H1 (cell line): ENCODE results near the gene MAP4K4. TPM values are rescaled to one million over a fixed set of nuclear protein-coding genes. Genes with fewer than 3 reads are reported as not detected.

Source experiments
- CTCF ChIA-PET: fragments of 300-600 bp; sonication (Branson Sonifier 250); formaldehyde crosslinking; loops from one replicate; lab custom pipeline; 2021; ENCODE audit not compliant: partially characterized antibody; lab: Charles Lee
- POLR2A ChIA-PET: fragments of 300-600 bp; sonication (Branson Sonifier 250); formaldehyde crosslinking; loops from one replicate; lab custom pipeline; 2021; ENCODE audit warnings: inconsistent platforms; ENCODE audit not compliant: partially characterized antibody; lab: Charles Lee
- DNase-seq, 2 experiments: peaks; one replicate each; pipeline versions ENCODE4 v3.0.0 to v3.0.0-alpha.2; 2010 to 2022; ENCODE audit warnings: low spot score in 2 of 2, low read depth in 1 of 2, mixed read lengths in 1 of 2
- FAIRE-seq: peaks from 2 replicates; lab custom pipeline; 2011; peaks lifted over from hg19 to GRCh38; lab: Jason Lieb, UNC
- H2AFZ ChIP-seq: 2 replicates; pipeline ENCODE4 v1.8.1; 2012; ENCODE audit warnings: low read length, inconsistent platforms
- H2AK5ac ChIP-seq: 2 replicates; pipeline ENCODE4 v1.6.1; 2013; ENCODE audit warnings: low read depth, low read length
- H2BK120ac ChIP-seq: replicated peaks from 2 replicates; pipeline ENCODE3; 2013; ENCODE audit warnings: low read depth, low read length, inconsistent platforms
- H2BK12ac ChIP-seq: 2 replicates; pipeline ENCODE4 v1.6.1; 2013; ENCODE audit warnings: low read depth, low read length
- H2BK15ac ChIP-seq: 2 replicates; pipeline ENCODE4 v1.6.1; 2013; ENCODE audit warnings: low read length
- H2BK20ac ChIP-seq: 2 replicates; pipeline ENCODE4 v1.6.1; 2013; ENCODE audit warnings: low read length
- H2BK5ac ChIP-seq: 2 replicates; pipeline ENCODE4 v1.6.1; 2013; ENCODE audit warnings: low read depth, low read length
- H3K14ac ChIP-seq: 2 replicates; pipeline ENCODE4 v1.6.1; 2013; ENCODE audit warnings: inconsistent platforms; ENCODE audit not compliant: insufficient read length
- H3K18ac ChIP-seq: 2 replicates; pipeline ENCODE4 v1.6.1; 2013; ENCODE audit warnings: low read length; ENCODE audit errors: extremely low read depth
- H3K23ac ChIP-seq: 2 replicates; pipeline ENCODE4 v1.6.1; 2013; ENCODE audit warnings: inconsistent platforms; ENCODE audit not compliant: insufficient read length
- H3K23me2 ChIP-seq: 2 replicates; pipeline ENCODE4 v1.6.1; 2013; ENCODE audit warnings: low read depth, low read length
- H3K27ac ChIP-seq: 2 replicates; pipeline ENCODE4 v1.6.1; 2011; ENCODE audit warnings: low read depth, low read length, inconsistent platforms
- H3K27me3 ChIP-seq, 4 experiments: replicated peaks in 1 of 4; 1 replicate in 1 of 4; 2 replicates in 3 of 4; pipeline versions ENCODE4 v1.6.1 to v1.8.1; 2011 to 2013; ENCODE audit warnings: low read length in 3 of 4, mild to moderate bottlenecking in 3 of 4, inconsistent platforms in 2 of 4, mixed read lengths in 2 of 4, moderate library complexity in 1 of 4; ENCODE audit not compliant: control insufficient read depth in 3 of 4, insufficient read depth in 3 of 4; ENCODE audit errors: extremely low read depth in 1 of 4
- H3K36me3 ChIP-seq, 4 experiments: 2 replicates each; pipeline versions ENCODE4 v1.6.1 to v1.8.1; 2011 to 2013; ENCODE audit warnings: mild to moderate bottlenecking in 4 of 4, low read length in 3 of 4, moderate library complexity in 2 of 4, control low read depth in 1 of 4, inconsistent platforms in 1 of 4; ENCODE audit not compliant: insufficient read depth in 4 of 4, control insufficient read depth in 2 of 4
- H3K4ac ChIP-seq: replicated peaks from 2 replicates; pipeline ENCODE3; 2013; ENCODE audit warnings: low read length, low read depth, mixed read lengths, inconsistent platforms; ENCODE audit not compliant: insufficient read length
- H3K4me1 ChIP-seq, 4 experiments: replicated peaks in 1 of 4; 1 replicate in 1 of 4; 2 replicates in 3 of 4; pipeline versions ENCODE4 v1.6.1 to v1.8.1; 2011 to 2013; ENCODE audit warnings: low read length in 3 of 4, inconsistent platforms in 2 of 4, mixed read lengths in 1 of 4; ENCODE audit not compliant: insufficient read depth in 4 of 4, control insufficient read depth in 3 of 4
- H3K4me2 ChIP-seq, 2 experiments: 2 replicates each; pipeline versions ENCODE4 v1.6.1 to v1.8.1; 2011 to 2013; ENCODE audit warnings: low read depth in 2 of 2, low read length in 2 of 2, control low read depth in 1 of 2, inconsistent platforms in 1 of 2, mild to moderate bottlenecking in 1 of 2; ENCODE audit not compliant: insufficient read depth in 1 of 2
- H3K4me3 ChIP-seq, 4 experiments: fragments of 200-600, 300-600 bp in 1 of 4; sonication (generic), shearing (Covaris generic), sonication (Bioruptor Twin) in 1 of 4; 2 replicates each; pipeline versions ENCODE4 v1.5.1 to v1.8.1; 2011 to 2016; ENCODE audit warnings: low read length in 4 of 4, low read depth in 3 of 4, control low read depth in 2 of 4, inconsistent platforms in 2 of 4, mild to moderate bottlenecking in 2 of 4, mixed read lengths in 1 of 4, moderate library complexity in 1 of 4; ENCODE audit not compliant: insufficient read depth in 2 of 4; ENCODE audit errors: extremely low read depth in 1 of 4
- H3K56ac ChIP-seq: replicated peaks from 2 replicates; pipeline ENCODE3; 2013; ENCODE audit warnings: low read depth, mild to moderate bottlenecking, mixed read lengths, low read length, inconsistent platforms; ENCODE audit not compliant: insufficient read length
- H3K79me1 ChIP-seq: 2 replicates; pipeline ENCODE4 v1.6.1; 2013; ENCODE audit warnings: low read depth, low read length, control low read depth
- H3K79me2 ChIP-seq, 2 experiments: 2 replicates each; pipeline versions ENCODE4 v1.6.1 to v1.8.1; 2012 to 2013; ENCODE audit warnings: low read length in 2 of 2, mild to moderate bottlenecking in 2 of 2, inconsistent platforms in 1 of 2; ENCODE audit not compliant: insufficient read depth in 2 of 2, control insufficient read depth in 1 of 2
- H3K9ac ChIP-seq, 4 experiments: replicated peaks in 1 of 4; 1 replicate in 1 of 4; 2 replicates in 3 of 4; pipeline versions ENCODE4 v1.6.1 to v1.8.1; 2011 to 2013; ENCODE audit warnings: low read depth in 3 of 4, low read length in 3 of 4, control low read depth in 2 of 4, mild to moderate bottlenecking in 2 of 4, moderate library complexity in 2 of 4, inconsistent platforms in 1 of 4; ENCODE audit errors: extremely low read depth in 1 of 4
- H3K9me3 ChIP-seq, 2 experiments: 2 replicates each; pipeline versions ENCODE4 v1.6.1 to v1.8.1; 2012 to 2013; ENCODE audit warnings: mild to moderate bottlenecking in 2 of 2, moderate library complexity in 2 of 2, control low read depth in 1 of 2, inconsistent platforms in 1 of 2, low read depth in 1 of 2, low read length in 1 of 2, mixed read lengths in 1 of 2; ENCODE audit not compliant: insufficient read depth in 2 of 2
- H4K20me1 ChIP-seq, 2 experiments: replicated peaks in 1 of 2; 2 replicates each; pipeline versions ENCODE3 to v1.8.1; 2011 to 2013; ENCODE audit warnings: inconsistent platforms in 2 of 2, low read length in 2 of 2, mild to moderate bottlenecking in 1 of 2; ENCODE audit not compliant: insufficient read depth in 2 of 2, control insufficient read depth in 1 of 2
- H4K5ac ChIP-seq: 2 replicates; pipeline ENCODE4 v1.6.1; 2013; ENCODE audit warnings: low read length, low read depth, mixed read lengths, inconsistent platforms; ENCODE audit not compliant: insufficient read length
- H4K8ac ChIP-seq: 2 replicates; pipeline ENCODE4 v1.8.0; 2013; ENCODE audit warnings: mild to moderate bottlenecking, moderate library complexity, low read length, inconsistent platforms; ENCODE audit not compliant: insufficient read depth; ENCODE audit errors: extremely low read depth
- H4K91ac ChIP-seq: replicated peaks from 2 replicates; pipeline ENCODE3; 2013; ENCODE audit warnings: low read length, mixed read lengths, inconsistent platforms; ENCODE audit not compliant: insufficient read length
- BRCA1 ChIP-seq: IDR thresholded peaks from 2 replicates; pipeline ENCODE4 v1.6.1; 2012; ENCODE audit warnings: low read depth, low read length, improper control_type of control experiment
- CTBP2 ChIP-seq: IDR thresholded peaks from 2 replicates; pipeline ENCODE4 v1.7.0; 2011; ENCODE audit warnings: borderline replicate concordance, mild to moderate bottlenecking, moderate library complexity, mixed read lengths, low read length; ENCODE audit not compliant: insufficient read depth, insufficient read length
- EZH2 ChIP-seq: fragments of 200-600 bp; sonication (generic); IDR thresholded peaks from 2 replicates; pipeline ENCODE4 v1.7.1; 2012; ENCODE audit warnings: low read depth, mild to moderate bottlenecking, moderate library complexity, low read length, inconsistent platforms; ENCODE audit not compliant: severe bottlenecking
- GTF2F1 ChIP-seq: IDR thresholded peaks from 2 replicates; pipeline ENCODE4 v1.6.1; 2012; ENCODE audit warnings: low read depth, low read length, improper control_type of control experiment, borderline replicate concordance
- KDM5A ChIP-seq: fragments of 200-600 bp; IDR thresholded peaks from 2 replicates; pipeline ENCODE4 v1.7.1; 2012; ENCODE audit warnings: mild to moderate bottlenecking, low read length, inconsistent platforms, mixed read lengths
- POLR2A ChIP-seq, 2 experiments: IDR thresholded peaks; 1 replicate in 1 of 2; 2 replicates in 1 of 2; pipeline ENCODE4 v1.6.1; 2011; ENCODE audit warnings: low read depth in 2 of 2, low read length in 2 of 2, mild to moderate bottlenecking in 2 of 2; ENCODE audit errors: control extremely low read depth in 1 of 2
- POLR2AphosphoS5 ChIP-seq: IDR thresholded peaks from 2 replicates; pipeline ENCODE4 v1.6.1; 2011; ENCODE audit warnings: low read depth, low read length
- RAD21 ChIP-seq, 2 experiments: IDR thresholded peaks in 1 of 2; conservative IDR thresholded peaks in 1 of 2; 2 replicates each; pipeline ENCODE4 v1.6.1; 2011; ENCODE audit warnings: low read depth in 2 of 2, low read length in 2 of 2, improper control_type of control experiment in 1 of 2, inconsistent platforms in 1 of 2, mild to moderate bottlenecking in 1 of 2, moderate library complexity in 1 of 2
- SP1 ChIP-seq: IDR thresholded peaks from 2 replicates; pipeline ENCODE4 v1.6.1; 2011; ENCODE audit warnings: low read depth, low read length
- SP4 ChIP-seq: IDR thresholded peaks from 2 replicates; pipeline ENCODE4 v1.6.1; 2012; ENCODE audit warnings: low read length, inconsistent platforms
- TAF7 ChIP-seq: optimal IDR thresholded peaks from 2 replicates; pipeline ENCODE3; 2011; ENCODE audit warnings: low read depth, mild to moderate bottlenecking, inconsistent platforms, low read length, moderate library complexity, borderline replicate concordance
- TCF12 ChIP-seq: IDR thresholded peaks from 2 replicates; pipeline ENCODE4 v1.6.1; 2011; ENCODE audit warnings: low read depth, mild to moderate bottlenecking, low read length
- USF2 ChIP-seq: IDR thresholded peaks from 2 replicates; pipeline ENCODE4 v1.6.1; 2011; ENCODE audit warnings: low read length, improper control_type of control experiment
- polyA plus RNA-seq, 7 experiments: library from polyadenylated mRNA; depleted of rRNA in 3 of 7; stranded (reverse) in 5 of 7; unstranded in 2 of 7; fragments of >200 nt in 5 of 7; fragments of 200-250 nt in 2 of 7; gene quantifications; 1 replicate in 5 of 7; 2 replicates in 1 of 7; 4 replicates in 1 of 7; pipeline versions ENCODE4 v1.2.1 to v1.2.3, GENCODE V29; 2011 to 2013; ENCODE audit warnings: missing spikeins in 2 of 7, mixed read lengths in 2 of 7
- total RNA-seq: library from RNA; stranded (reverse); fragmentation: NEBNext Ultra II Directional; extraction: Animal tissue kit (Norgen Biotek cat#: 25700); gene quantifications from 2 replicates; pipeline ENCODE4 v1.2.1, GENCODE V29; 2021
- TF ChIP-seq, protein P1 (sequence below): IDR thresholded peaks from 2 replicates; pipeline ENCODE4 v1.6.1; 2011; ENCODE audit warnings: low read depth, mild to moderate bottlenecking, low read length; ENCODE audit not compliant: insufficient read depth

Gene MAP4K4
- total and polyA plus RNA-seq, 2 of the 8 experiments (the other 6 are each of a cell fraction or from before 2014, with no cell fraction given), result 53.2 to 138 TPM

DNA sequence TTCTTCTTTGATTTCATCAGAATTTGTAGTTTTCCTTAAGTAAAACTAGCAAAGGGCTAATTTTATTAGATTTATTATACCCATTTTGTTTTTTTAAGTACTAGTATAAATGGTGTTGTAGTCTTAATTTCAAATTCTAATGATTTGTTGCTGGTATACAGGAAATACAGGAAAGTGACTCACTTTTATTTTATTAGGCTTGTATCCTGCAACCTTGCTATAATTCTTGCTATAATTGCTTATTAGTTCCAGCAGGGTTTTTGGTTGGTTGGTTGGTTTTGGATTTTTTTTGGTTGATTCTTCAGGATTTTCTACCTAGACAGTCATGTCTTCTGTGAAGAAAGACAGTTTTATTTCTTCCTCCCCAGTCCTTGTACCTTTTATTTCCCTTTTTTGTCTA, 183.6 kb downstream of the MAP4K4 start:
- TF ChIP-seq, protein P1, sequence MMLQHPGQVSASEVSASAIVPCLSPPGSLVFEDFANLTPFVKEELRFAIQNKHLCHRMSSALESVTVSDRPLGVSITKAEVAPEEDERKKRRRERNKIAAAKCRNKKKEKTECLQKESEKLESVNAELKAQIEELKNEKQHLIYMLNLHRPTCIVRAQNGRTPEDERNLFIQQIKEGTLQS, result no peak
- TF ChIP-seq RAD21 (IDR thresholded peaks at IDR 0.05 in 1 of 2, conservative IDR thresholded peaks at IDR 0.05 in 1 of 2; ENCODE audit: low read depth in 2 of 2, low read length in 2 of 2), result no peak
- no peak for TF ChIP-seq POLR2AphosphoS5
- no peak for TF ChIP-seq TCF12
- TF ChIP-seq SP1, result no peak
- TF ChIP-seq SP4, result no peak
- TF ChIP-seq CTBP2, result no peak
- no peak for TF ChIP-seq USF2
- TF ChIP-seq TAF7, result no peak
- TF ChIP-seq EZH2, result no peak
- no peak for TF ChIP-seq GTF2F1
- no peak for TF ChIP-seq BRCA1
- no peak for TF ChIP-seq KDM5A
- TF ChIP-seq POLR2A (IDR thresholded peaks at IDR 0.05; ENCODE audit: control extremely low read depth in 1 of 2, low read depth in 2 of 2, low read length in 2 of 2), result no peak
- no peak for FAIRE-seq
- H3K79me2 ChIP-seq, result no peaks in the 10 kb centered on the region
- CTCF ChIA-PET, result interaction anchor here (1.1 kb wide), 4 partner anchors 10 to 360 kb away, joined by 3 to 5 read pairs (median 4); no protein-coding TSS in a partner anchor
- H4K91ac ChIP-seq, result no peak overlapping the region
- no peak overlapping the region for H2BK5ac ChIP-seq
- no peak overlapping the region for H2BK20ac ChIP-seq
- POLR2A ChIA-PET, result no interaction called here
- H3K56ac ChIP-seq, result no peak overlapping the region
- H2BK15ac ChIP-seq, result no peak overlapping the region
- no peaks in the 10 kb centered on the region for H3K23me2 ChIP-seq
- no peak for DNase-seq
- no peak overlapping the region for H3K4me2 ChIP-seq
- no peak overlapping the region for H2BK120ac ChIP-seq
- no peak overlapping the region for H2AK5ac ChIP-seq
- H4K5ac ChIP-seq, result no peak overlapping the region
- no peak overlapping the region for H3K23ac ChIP-seq
- H2AFZ ChIP-seq, result no peak overlapping the region
- H3K36me3 ChIP-seq, result peaks cover 7 to 63% (median 35%) of the 10 kb centered on the region in 4 experiments; a peak in 7 of 8 replicates
- no peak overlapping the region for H3K27ac ChIP-seq
- no peak overlapping the region for H3K4ac ChIP-seq
- no peak overlapping the region for H3K14ac ChIP-seq
- no peak overlapping the region for H2BK12ac ChIP-seq
- H3K27me3 ChIP-seq, result no peaks in the 10 kb centered on the region
- no peak overlapping the region for H3K18ac ChIP-seq
- H3K9me3 ChIP-seq, result no peaks in the 10 kb centered on the region
- H3K4me1 ChIP-seq, result no peaks in the 10 kb centered on the region
- H4K20me1 ChIP-seq, result no peaks in the 10 kb centered on the region
- H3K9ac ChIP-seq, result no peak overlapping the region
- no peak overlapping the region for H4K8ac ChIP-seq
- H3K79me1 ChIP-seq, result 0 out of 2 replicates have a peak, but pooled peaks cover 2% of the 10 kb centered on the region
- no peak overlapping the region for H3K4me3 ChIP-seq
